PC-3 (cell line): ENCODE data around the gene HHIP. TPM values are rescaled to one million over a fixed set of nuclear protein-coding genes. Genes with fewer than 3 reads are reported as not detected.

ENCODE experiments used
- ATAC-seq: fragments of 200-7000 bp; cut with Tn5 transposase; 2 replicates; pipeline ENCODE4 v1.9.1; 2020; ENCODE audit warnings: mild to moderate bottlenecking, moderate library complexity
- BruUV-seq: library from RNA; stranded (reverse); fragments of 400-500 nt; replicated peaks from 2 replicates; lab custom pipeline; 2021; lab: Mats Ljungman, UMichigan
- CTCF ChIA-PET: fragments of 300-600 bp; sonication (Branson Sonifier 250); formaldehyde crosslinking; loops from one replicate; lab custom pipeline; 2022; ENCODE audit warnings: antibody characterized with exemption; lab: Charles Lee
- POLR2A ChIA-PET: fragments of 300-600 bp; sonication (Branson Sonifier 250); formaldehyde crosslinking; loops from one replicate; lab custom pipeline; 2022; ENCODE audit warnings: antibody characterized with exemption; ENCODE audit not compliant: unreplicated experiment; lab: Charles Lee
- DNase-seq: peaks from one replicate; pipeline ENCODE4 v3.0.0-alpha.2; 2015
- H2AFZ ChIP-seq: fragments of 300-600 bp; sonication (generic); 2 replicates; pipeline ENCODE4 v1.6.0; 2016; ENCODE audit warnings: antibody characterized with exemption, low read length
- H3F3A ChIP-seq: fragments of 300-600 bp; sonication (generic); one replicate; pipeline ENCODE4 v1.6.0; 2017; ENCODE audit warnings: antibody characterized with exemption, low read length, control low read depth, mild to moderate bottlenecking; ENCODE audit not compliant: unreplicated experiment
- H3K27ac ChIP-seq: fragments of 300-600 bp; sonication (generic); 2 replicates; pipeline ENCODE4 v1.5.1; 2016; ENCODE audit warnings: mild to moderate bottlenecking, low read length
- H3K27me3 ChIP-seq: fragments of 300-600 bp; sonication (generic); 2 replicates; pipeline ENCODE4 v1.6.1; 2016; ENCODE audit warnings: low read length, mixed read lengths
- H3K36me3 ChIP-seq: fragments of 300-600 bp; sonication (generic); 2 replicates; pipeline ENCODE4 v1.6.1; 2016; ENCODE audit warnings: low read depth, mixed run types, low read length, mixed read lengths
- H3K4me1 ChIP-seq: fragments of 300-600 bp; sonication (generic); 2 replicates; pipeline ENCODE4 v1.5.1; 2016; ENCODE audit warnings: low read length; ENCODE audit not compliant: insufficient read depth
- H3K4me2 ChIP-seq: fragments of 300-600 bp; sonication (generic); 2 replicates; pipeline ENCODE4 v1.6.0; 2016; ENCODE audit warnings: low read length
- H3K4me3 ChIP-seq: fragments of 300-600 bp; sonication (generic); 2 replicates; pipeline ENCODE4 v1.5.1; 2016; ENCODE audit warnings: mild to moderate bottlenecking, low read length, mixed read lengths
- H3K79me2 ChIP-seq: fragments of 300-600 bp; sonication (generic); 2 replicates; pipeline ENCODE4 v1.6.1; 2017; ENCODE audit warnings: low read length, mixed read lengths
- H3K9ac ChIP-seq: fragments of 300-600 bp; sonication (generic); 2 replicates; pipeline ENCODE4 v1.6.0; 2016; ENCODE audit warnings: mild to moderate bottlenecking, low read length
- H3K9me2 ChIP-seq: fragments of 300-600 bp; sonication (generic); replicated peaks from 2 replicates; pipeline ENCODE4 v1.6.1; 2016; ENCODE audit warnings: mixed run types, low read length, mixed read lengths
- H3K9me3 ChIP-seq: fragments of 300-600 bp; sonication (generic); 2 replicates; pipeline ENCODE4 v1.6.1; 2016; ENCODE audit warnings: low read length, mixed read lengths
- H4K20me1 ChIP-seq: fragments of 300-600 bp; sonication (generic); 2 replicates; pipeline ENCODE4 v1.6.1; 2016; ENCODE audit warnings: low read length, mixed read lengths
- CTCF ChIP-seq: fragments of 300-600 bp; sonication (generic); conservative IDR thresholded peaks from 2 replicates; pipeline ENCODE4 v1.5.1; 2017; ENCODE audit warnings: antibody characterized with exemption, low read depth, mild to moderate bottlenecking, low read length
- EZH2 ChIP-seq: fragments of 300-600 bp; sonication (generic); IDR thresholded peaks from one replicate; pipeline ENCODE4 v1.6.1; 2017; ENCODE audit warnings: antibody characterized with exemption, mild to moderate bottlenecking, low read length; ENCODE audit not compliant: unreplicated experiment
- EZH2phosphoT487 ChIP-seq: fragments of 300-600 bp; sonication (generic); IDR thresholded peaks from 2 replicates; pipeline ENCODE4 v1.6.1; 2018; ENCODE audit warnings: mild to moderate bottlenecking, antibody characterized with exemption, low read length, borderline replicate concordance
- intact Hi-C: fragments of 100-400 bp; cut with micrococcal nuclease; formaldehyde crosslinking; loops from 2 replicates; pipeline ENCODE4 v1.9.0; 2023
- total RNA-seq: library from RNA; depleted of rRNA; stranded (reverse); fragments of >200 nt; gene quantifications from 2 replicates; pipeline ENCODE4 v1.2.3, GENCODE V29; 2014

HHIP gene
- total RNA-seq, 1 experiment from 2014 or later = 1.2 TPM

DNA sequence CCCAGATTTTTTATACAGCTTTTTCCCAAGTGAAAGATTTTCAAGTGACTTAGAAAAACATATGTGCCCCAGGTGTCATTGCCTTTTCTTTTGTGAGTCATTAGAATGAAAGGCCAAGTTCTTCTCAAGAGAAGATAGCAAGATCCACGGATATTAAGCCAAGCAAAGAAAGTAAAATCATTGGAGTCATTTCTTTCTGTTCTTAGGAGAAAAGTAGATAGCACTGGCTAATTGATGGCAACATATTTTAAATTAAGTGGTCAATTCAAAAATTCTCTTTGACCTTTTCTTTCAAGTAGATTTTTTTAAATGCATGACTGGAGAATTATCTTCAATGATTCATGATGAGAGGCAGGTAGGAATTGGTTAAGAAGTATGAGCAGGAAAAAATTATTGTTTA lies 94.4 kb downstream of the HHIP start:
- H3F3A ChIP-seq = no peaks in the 10 kb centered on the region
- H3K79me2 ChIP-seq = no peaks in the 10 kb centered on the region
- H3K9ac ChIP-seq = no peak overlapping the region
- CTCF ChIA-PET = no interaction called here
- POLR2A ChIA-PET = no interaction called here
- no peaks in the 10 kb centered on the region for H3K36me3 ChIP-seq
- ATAC-seq (no peak), DNase-seq (no peak)
- no peak for TF ChIP-seq EZH2phosphoT487
- TF ChIP-seq EZH2 = no peak
- TF ChIP-seq CTCF = no peak
- H3K4me2 ChIP-seq = no peak overlapping the region
- no peaks in the 10 kb centered on the region for H3K4me1 ChIP-seq
- intact Hi-C loops = no loop called here
- no peak overlapping the region for H3K27ac ChIP-seq
- H4K20me1 ChIP-seq = no peaks in the 10 kb centered on the region
- no peaks in the 10 kb centered on the region for H3K9me3 ChIP-seq
- H2AFZ ChIP-seq = no peak overlapping the region
- no peaks in the 10 kb centered on the region for H3K27me3 ChIP-seq
- BruUV-seq = no TSS peak
- no peak overlapping the region for H3K4me3 ChIP-seq
- no peaks in the 10 kb centered on the region for H3K9me2 ChIP-seq

DNA sequence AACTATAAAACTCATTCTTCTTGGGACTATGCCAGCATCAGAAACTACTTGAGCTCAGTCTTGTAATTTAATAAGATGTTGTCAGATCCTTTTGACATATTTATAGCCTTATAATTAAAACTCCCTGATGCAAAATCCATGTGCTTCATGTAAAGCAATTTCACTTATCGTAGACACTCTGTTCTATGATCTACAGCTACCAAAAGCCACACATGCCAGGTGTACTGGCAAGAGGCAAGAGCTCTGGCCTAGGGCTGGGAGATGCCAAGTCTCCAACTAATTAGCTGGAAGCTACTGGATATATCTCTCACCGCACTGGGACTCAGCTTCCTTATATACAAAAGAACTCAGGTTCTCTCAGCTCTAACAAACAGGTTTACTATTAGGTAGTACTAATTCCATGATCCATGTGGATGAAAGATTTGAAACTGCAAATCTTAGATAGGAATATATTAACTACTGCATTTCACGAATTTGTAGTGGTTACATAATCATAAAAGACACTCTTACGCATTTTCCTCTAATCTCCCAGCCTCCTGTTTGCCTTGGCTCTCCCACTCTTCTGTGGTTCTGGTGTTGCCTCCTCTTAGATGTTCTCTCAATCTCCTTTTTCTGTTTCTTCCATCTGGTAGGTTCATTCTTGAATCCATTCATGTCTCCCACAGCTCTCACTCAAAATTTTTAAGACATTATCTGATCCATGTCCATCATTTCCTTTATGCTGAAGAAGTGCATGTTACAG lies 103.0 kb downstream of the HHIP start:
- Histone ChIP-seq H3K27me3 (no peaks in the 10 kb centered on the region), H3K9me2 (no peaks in the 10 kb centered on the region), H3K4me2 (no peak overlapping the region), H3K36me3 (no peaks in the 10 kb centered on the region), H3K9me3 (no peaks in the 10 kb centered on the region), H3K79me2 (no peaks in the 10 kb centered on the region), H3F3A (no peaks in the 10 kb centered on the region), H3K27ac (no peak overlapping the region), H2AFZ (no peak overlapping the region), H3K9ac (no peak overlapping the region), H3K4me3 (no peak overlapping the region), H4K20me1 (no peaks in the 10 kb centered on the region), H3K4me1 (no peaks in the 10 kb centered on the region)
- ATAC-seq (no peak), DNase-seq (no peak)
- CTCF ChIA-PET = no interaction called here
- no peak for TF ChIP-seq EZH2
- TF ChIP-seq EZH2phosphoT487 = no peak
- no peak for TF ChIP-seq CTCF
- intact Hi-C loops = no loop called here
- BruUV-seq = no TSS peak
- POLR2A ChIA-PET = no interaction called here

DNA sequence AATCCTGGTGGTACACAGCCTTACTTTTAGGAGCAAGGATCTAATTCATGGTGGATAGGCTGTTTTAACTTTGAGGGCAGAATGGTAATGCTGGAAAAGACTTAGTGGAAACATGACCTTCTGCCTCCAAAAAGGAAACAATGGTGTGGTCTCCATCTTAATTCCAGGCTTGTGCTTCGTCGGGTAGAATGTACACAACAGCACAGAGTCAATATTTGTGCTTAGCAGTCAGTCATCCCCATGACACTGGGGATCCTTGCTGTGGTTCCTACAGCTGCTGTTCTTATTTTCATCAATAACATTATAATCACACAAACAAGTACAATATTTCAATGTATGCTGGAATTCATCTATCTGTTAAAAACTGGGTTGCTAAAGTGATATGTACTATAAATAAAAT lies 104.4 kb downstream of the HHIP start:
- CTCF ChIA-PET = no interaction called here
- Histone ChIP-seq H3K9me3 (no peaks in the 10 kb centered on the region), H3K36me3 (no peaks in the 10 kb centered on the region), H3K27ac (no peak overlapping the region), H3K4me3 (no peak overlapping the region), H3F3A (no peaks in the 10 kb centered on the region), H3K9me2 (no peaks in the 10 kb centered on the region), H3K4me1 (no peaks in the 10 kb centered on the region), H3K4me2 (no peak overlapping the region), H2AFZ (no peak overlapping the region), H3K27me3 (no peaks in the 10 kb centered on the region), H3K9ac (no peak overlapping the region), H4K20me1 (no peaks in the 10 kb centered on the region), H3K79me2 (no peaks in the 10 kb centered on the region)
- POLR2A ChIA-PET = no interaction called here
- no peak for DNase-seq
- BruUV-seq = no TSS peak
- no peak for ATAC-seq
- TF ChIP-seq CTCF (no peak), EZH2phosphoT487 (no peak)
- intact Hi-C loops = loop anchor here (5.0 to 10.0 kb wide), 2 partner anchors 93 to 314 kb away; no protein-coding TSS in a partner anchor
